Peyer's patch (tissue), 4 donors: ENCODE measurements around the gene ST7.

ENCODE experiments used
- POLR2A ChIP-seq, 2 donors: fragments of 450-650 bp; IDR thresholded peaks; one replicate each; pipeline ENCODE4 v1.5.1; 2017; ENCODE audit warnings: antibody characterized with exemption in 2 of 2, mild to moderate bottlenecking in 2 of 2, moderate library complexity in 2 of 2
- TF ChIP-seq, protein P1 (sequence below), 6 experiments: fragments of 450-650 bp in 4 of 6; fragments of 200-600 bp in 2 of 6; sonication (generic) in 1 of 6; IDR thresholded peaks; one replicate each; pipeline ENCODE4 v1.5.1; 2017 to 2019; ENCODE audit warnings: antibody characterized with exemption in 6 of 6, mild to moderate bottlenecking in 3 of 6, moderate library complexity in 1 of 6

DNA sequence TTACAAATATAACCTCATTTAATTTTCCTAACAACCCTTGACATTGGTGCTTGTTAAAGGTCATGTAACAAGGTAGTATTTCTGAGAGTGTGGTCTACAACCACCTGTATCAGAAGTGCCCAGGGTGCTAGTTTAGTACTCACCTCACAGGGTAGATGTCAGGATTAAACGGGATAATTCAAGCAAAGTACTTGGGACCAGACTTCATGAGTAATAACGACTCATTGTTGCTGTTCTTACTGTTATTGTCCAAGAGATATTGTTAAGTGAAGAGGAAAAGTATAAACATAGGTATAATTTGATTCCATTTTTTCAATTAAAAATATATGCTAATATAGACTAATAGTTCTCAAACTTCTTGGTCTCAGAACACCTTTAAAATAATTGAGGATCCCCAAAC, 190.3 kb downstream of the ST7 start:
- TF ChIP-seq, protein P1, sequence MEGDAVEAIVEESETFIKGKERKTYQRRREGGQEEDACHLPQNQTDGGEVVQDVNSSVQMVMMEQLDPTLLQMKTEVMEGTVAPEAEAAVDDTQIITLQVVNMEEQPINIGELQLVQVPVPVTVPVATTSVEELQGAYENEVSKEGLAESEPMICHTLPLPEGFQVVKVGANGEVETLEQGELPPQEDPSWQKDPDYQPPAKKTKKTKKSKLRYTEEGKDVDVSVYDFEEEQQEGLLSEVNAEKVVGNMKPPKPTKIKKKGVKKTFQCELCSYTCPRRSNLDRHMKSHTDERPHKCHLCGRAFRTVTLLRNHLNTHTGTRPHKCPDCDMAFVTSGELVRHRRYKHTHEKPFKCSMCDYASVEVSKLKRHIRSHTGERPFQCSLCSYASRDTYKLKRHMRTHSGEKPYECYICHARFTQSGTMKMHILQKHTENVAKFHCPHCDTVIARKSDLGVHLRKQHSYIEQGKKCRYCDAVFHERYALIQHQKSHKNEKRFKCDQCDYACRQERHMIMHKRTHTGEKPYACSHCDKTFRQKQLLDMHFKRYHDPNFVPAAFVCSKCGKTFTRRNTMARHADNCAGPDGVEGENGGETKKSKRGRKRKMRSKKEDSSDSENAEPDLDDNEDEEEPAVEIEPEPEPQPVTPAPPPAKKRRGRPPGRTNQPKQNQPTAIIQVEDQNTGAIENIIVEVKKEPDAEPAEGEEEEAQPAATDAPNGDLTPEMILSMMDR (IDR thresholded peaks at IDR 0.05), result no peak
- TF ChIP-seq POLR2A (IDR thresholded peaks at IDR 0.05), result no peak
